SH-SY5Y (cell line): ENCODE measurements around the gene BACE2.

ENCODE experiments used
- GATA2 ChIP-seq: IDR thresholded peaks from 2 replicates; pipeline ENCODE4 v1.6.1; 2011; ENCODE audit warnings: mild to moderate bottlenecking, low read depth, low read length
- GATA3 ChIP-seq: IDR thresholded peaks from 2 replicates; pipeline ENCODE4 v1.6.1; 2011; ENCODE audit warnings: low read depth, mild to moderate bottlenecking, low read length, moderate library complexity

DNA sequence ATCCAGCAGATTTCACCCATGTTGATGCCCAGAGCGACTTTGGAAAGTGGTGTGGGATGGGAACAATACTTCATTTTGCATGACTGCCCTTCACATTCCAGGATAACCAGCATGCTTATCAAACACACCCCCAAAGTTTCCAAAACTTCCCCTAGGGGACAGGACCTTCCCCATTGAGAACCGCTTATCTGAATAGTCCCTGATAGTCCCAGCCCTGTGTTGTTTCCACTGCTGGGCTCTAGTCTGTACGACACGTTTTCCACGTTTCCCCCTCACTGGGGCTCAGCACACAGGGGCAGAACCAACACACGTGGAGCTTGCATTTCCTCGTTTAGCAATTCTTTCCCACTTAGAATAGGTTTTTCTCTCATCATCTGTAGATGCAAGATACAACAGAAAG lies 61.0 kb downstream of the BACE2 start:
- TF ChIP-seq GATA2 = no peak
- no peak for TF ChIP-seq GATA3
